WTC11 (cell line): ENCODE measurements around the gene PTPRT. TPM values are rescaled to one million over a fixed set of nuclear protein-coding genes. Genes with fewer than 3 reads are reported as not detected.

ENCODE experiments used
- ATAC-seq: fragments of 200-7000 bp; cut with Tn5 transposase; 2 replicates; pipeline ENCODE4 v1.10.0; 2021; ENCODE audit warnings: mild to moderate bottlenecking, moderate library complexity
- CTCF ChIA-PET: fragments of 300-600 bp; sonication (Branson Sonifier 250); formaldehyde crosslinking; loops from one replicate; lab custom pipeline; 2021; ENCODE audit warnings: antibody characterized with exemption; lab: Charles Lee
- POLR2A ChIA-PET: fragments of 350-600 bp; sonication (Branson Sonifier 250); formaldehyde crosslinking; loops from one replicate; lab custom pipeline; 2021; ENCODE audit warnings: antibody characterized with exemption; lab: Charles Lee
- DNase-seq: peaks from one replicate; pipeline ENCODE4 v3.0.0; 2021; ENCODE audit warnings: low spot score
- H3K27ac Mint-ChIP-seq: 2 replicates; pipeline ENCODE4 v1.8.0; 2021; ENCODE audit warnings: mixed read lengths
- H3K27me3 Mint-ChIP-seq: 2 replicates; pipeline ENCODE4 v1.8.0; 2021; ENCODE audit warnings: low read depth, mild to moderate bottlenecking, moderate library complexity, mixed read lengths
- H3K36me3 Mint-ChIP-seq: 2 replicates; pipeline ENCODE4 v1.8.0; 2021; ENCODE audit warnings: mixed read lengths
- H3K4me1 Mint-ChIP-seq: 2 replicates; pipeline ENCODE4 v1.8.0; 2022; ENCODE audit warnings: mixed read lengths
- H3K4me3 Mint-ChIP-seq: 2 replicates; pipeline ENCODE4 v1.8.0; 2021; ENCODE audit warnings: mild to moderate bottlenecking, moderate library complexity, mixed read lengths
- H3K9me3 Mint-ChIP-seq: 2 replicates; pipeline ENCODE4 v1.8.0; 2021; ENCODE audit warnings: mixed read lengths
- ETV6 ChIP-seq: sonication (generic); formaldehyde crosslinking; IDR thresholded peaks from 2 replicates; pipeline ENCODE4 v1.8.1; 2022; ENCODE audit warnings: mild to moderate bottlenecking, missing genetic modification reagents
- FOXK1 ChIP-seq: sonication (generic); formaldehyde crosslinking; IDR thresholded peaks from 2 replicates; pipeline ENCODE4 v1.8.0; 2022; ENCODE audit warnings: mild to moderate bottlenecking, moderate library complexity, missing genetic modification reagents
- FOXP4 ChIP-seq: sonication (generic); formaldehyde crosslinking; IDR thresholded peaks from 2 replicates; pipeline ENCODE4 v1.8.0; 2022; ENCODE audit warnings: mild to moderate bottlenecking, missing genetic modification reagents
- HMGA2 ChIP-seq: fragments of 250-450 bp; sonication (Bioruptor Pico); IDR thresholded peaks from 2 replicates; pipeline ENCODE4 v1.4.0; 2021; ENCODE audit warnings: mild to moderate bottlenecking, moderate library complexity
- MYBL2 ChIP-seq: sonication (generic); formaldehyde crosslinking; IDR thresholded peaks from 2 replicates; pipeline ENCODE4 v1.8.1; 2023; ENCODE audit warnings: mild to moderate bottlenecking, moderate library complexity, missing genetic modification reagents
- NFATC4 ChIP-seq: fragments of 250-450 bp; sonication (Bioruptor Pico); IDR thresholded peaks from 2 replicates; pipeline ENCODE4 v1.9.0; 2021; ENCODE audit warnings: mild to moderate bottlenecking
- NFYB ChIP-seq: sonication (generic); formaldehyde crosslinking; conservative IDR thresholded peaks from 2 replicates; pipeline ENCODE4 v1.8.0; 2022; ENCODE audit warnings: low read depth, missing genetic modification reagents
- PRRX2 ChIP-seq: fragments of 250-450 bp; sonication (Bioruptor Pico); IDR thresholded peaks from 2 replicates; pipeline ENCODE4 v1.8.0; 2021; ENCODE audit warnings: mild to moderate bottlenecking
- SMAD4 ChIP-seq: sonication (generic); formaldehyde crosslinking; IDR thresholded peaks from 2 replicates; pipeline ENCODE4 v1.8.0; 2022; ENCODE audit warnings: mild to moderate bottlenecking, missing genetic modification reagents
- TEAD4 ChIP-seq: sonication (generic); formaldehyde crosslinking; IDR thresholded peaks from 2 replicates; pipeline ENCODE4 v1.8.0; 2022; ENCODE audit warnings: mild to moderate bottlenecking, missing genetic modification reagents
- ZNF263 ChIP-seq: sonication (generic); formaldehyde crosslinking; IDR thresholded peaks from 2 replicates; pipeline ENCODE4 v1.8.1; 2022; ENCODE audit warnings: low read depth, mild to moderate bottlenecking, moderate library complexity, missing genetic modification reagents
- ZNF317 ChIP-seq: sonication (generic); formaldehyde crosslinking; IDR thresholded peaks from 2 replicates; pipeline ENCODE4 v1.8.1; 2023; ENCODE audit warnings: low read depth, mild to moderate bottlenecking, moderate library complexity, missing genetic modification reagents, borderline replicate concordance
- ZNF396 ChIP-seq: fragments of 250-450 bp; sonication (Bioruptor Pico); IDR thresholded peaks from 2 replicates; pipeline ENCODE4 v1.8.0; 2021; ENCODE audit warnings: mild to moderate bottlenecking, moderate library complexity, borderline replicate concordance
- total RNA-seq: library from RNA; stranded (reverse); gene quantifications from 3 replicates; pipeline ENCODE4 v1.2.3, GENCODE V29; 2021
- TF ChIP-seq, protein P1 (sequence below): sonication (generic); formaldehyde crosslinking; conservative IDR thresholded peaks from 2 replicates; pipeline ENCODE4 v1.8.1; 2022; ENCODE audit warnings: mild to moderate bottlenecking, missing genetic modification reagents
- TF ChIP-seq, protein P2 (sequence below): sonication (generic); formaldehyde crosslinking; IDR thresholded peaks from 2 replicates; pipeline ENCODE4 v1.8.0; 2023; ENCODE audit warnings: missing genetic modification reagents, mild to moderate bottlenecking, borderline replicate concordance
- TF ChIP-seq, protein P3 (sequence below): sonication (generic); formaldehyde crosslinking; IDR thresholded peaks from 2 replicates; pipeline ENCODE4 v1.8.1; 2022; ENCODE audit warnings: mild to moderate bottlenecking, moderate library complexity, missing genetic modification reagents
- TF ChIP-seq, protein P4 (sequence below): sonication (generic); formaldehyde crosslinking; IDR thresholded peaks from 2 replicates; pipeline ENCODE4 v1.8.1; 2023; ENCODE audit warnings: mild to moderate bottlenecking, missing genetic modification reagents
- TF ChIP-seq, protein P5 (sequence below): fragments of 250-450 bp; sonication (Bioruptor Pico); IDR thresholded peaks from 2 replicates; pipeline ENCODE4 v1.8.0; 2021; ENCODE audit warnings: mild to moderate bottlenecking
- TF ChIP-seq, protein P6 (sequence below): sonication (generic); formaldehyde crosslinking; IDR thresholded peaks from 2 replicates; pipeline ENCODE4 v1.8.1; 2022; ENCODE audit warnings: missing genetic modification reagents, borderline replicate concordance

Gene PTPRT
- total RNA-seq, 1 experiment from 2014 or later: 1.1 TPM

DNA sequence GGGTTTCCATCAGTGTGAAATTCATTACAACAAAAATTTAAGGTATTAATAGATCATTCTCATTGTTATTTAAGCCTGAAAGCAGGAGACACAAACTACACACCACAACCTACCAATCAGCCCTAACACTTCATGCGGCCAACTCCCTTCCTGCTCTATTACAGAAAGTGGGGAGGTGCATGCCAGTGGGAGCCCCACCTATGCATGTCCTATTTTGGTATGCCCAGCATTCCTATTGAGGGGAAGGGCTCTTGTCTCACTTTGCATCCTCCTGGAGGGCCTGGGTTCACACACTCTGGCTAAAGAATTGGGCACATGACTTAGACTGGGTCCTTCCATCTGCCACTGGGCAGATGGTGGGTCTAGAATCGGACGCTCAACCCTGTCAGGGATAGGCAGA, 450.0 kb downstream of the PTPRT start (continued):
- TF ChIP-seq HMGA2 (CRISPR knock-in tag) (no peak), TEAD4 (CRISPR knock-in tag) (no peak), FOXK1 (CRISPR knock-in tag) (no peak)
- TF ChIP-seq, protein P1, sequence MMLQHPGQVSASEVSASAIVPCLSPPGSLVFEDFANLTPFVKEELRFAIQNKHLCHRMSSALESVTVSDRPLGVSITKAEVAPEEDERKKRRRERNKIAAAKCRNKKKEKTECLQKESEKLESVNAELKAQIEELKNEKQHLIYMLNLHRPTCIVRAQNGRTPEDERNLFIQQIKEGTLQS (CRISPR knock-in tag): no peak
- TF ChIP-seq, all 79 proteins: peak for 0

DNA sequence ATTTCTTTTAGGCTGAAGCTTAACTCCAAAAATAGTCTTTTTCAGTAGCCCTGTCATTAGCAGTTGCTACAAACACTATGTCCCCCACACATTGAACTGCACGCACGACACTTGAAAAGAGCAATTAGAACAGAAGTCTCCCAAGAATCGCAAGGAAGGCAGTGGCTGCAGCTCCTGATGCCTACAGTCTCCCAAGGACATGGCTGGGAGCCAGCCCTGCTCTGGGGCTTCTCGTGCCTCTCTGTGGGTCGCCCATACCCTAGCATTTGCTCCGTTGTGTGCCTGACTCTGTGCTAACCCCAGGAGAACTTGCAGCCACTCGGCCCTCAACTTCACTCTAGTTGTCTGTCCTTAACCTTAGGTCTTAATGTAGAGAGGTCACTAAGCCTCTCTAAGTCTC, 454.2 kb downstream of the PTPRT start:
- Mint-ChIP-seq H3K36me3 (no peaks in the 10 kb centered on the region), H3K27me3 (peaks cover 3% of the 10 kb centered on the region; the same call in 1 of the 2 replicates), H3K9me3 (peaks cover 12% of the 10 kb centered on the region; the same call in 1 of the 2 replicates), H3K4me3 (no peak overlapping the region), H3K4me1 (no peaks in the 10 kb centered on the region), H3K27ac (no peak overlapping the region)
- TF ChIP-seq ZNF396 (CRISPR knock-in tag): no peak
- no peak for TF ChIP-seq FOXP4 (CRISPR knock-in tag)
- TF ChIP-seq, protein P2, sequence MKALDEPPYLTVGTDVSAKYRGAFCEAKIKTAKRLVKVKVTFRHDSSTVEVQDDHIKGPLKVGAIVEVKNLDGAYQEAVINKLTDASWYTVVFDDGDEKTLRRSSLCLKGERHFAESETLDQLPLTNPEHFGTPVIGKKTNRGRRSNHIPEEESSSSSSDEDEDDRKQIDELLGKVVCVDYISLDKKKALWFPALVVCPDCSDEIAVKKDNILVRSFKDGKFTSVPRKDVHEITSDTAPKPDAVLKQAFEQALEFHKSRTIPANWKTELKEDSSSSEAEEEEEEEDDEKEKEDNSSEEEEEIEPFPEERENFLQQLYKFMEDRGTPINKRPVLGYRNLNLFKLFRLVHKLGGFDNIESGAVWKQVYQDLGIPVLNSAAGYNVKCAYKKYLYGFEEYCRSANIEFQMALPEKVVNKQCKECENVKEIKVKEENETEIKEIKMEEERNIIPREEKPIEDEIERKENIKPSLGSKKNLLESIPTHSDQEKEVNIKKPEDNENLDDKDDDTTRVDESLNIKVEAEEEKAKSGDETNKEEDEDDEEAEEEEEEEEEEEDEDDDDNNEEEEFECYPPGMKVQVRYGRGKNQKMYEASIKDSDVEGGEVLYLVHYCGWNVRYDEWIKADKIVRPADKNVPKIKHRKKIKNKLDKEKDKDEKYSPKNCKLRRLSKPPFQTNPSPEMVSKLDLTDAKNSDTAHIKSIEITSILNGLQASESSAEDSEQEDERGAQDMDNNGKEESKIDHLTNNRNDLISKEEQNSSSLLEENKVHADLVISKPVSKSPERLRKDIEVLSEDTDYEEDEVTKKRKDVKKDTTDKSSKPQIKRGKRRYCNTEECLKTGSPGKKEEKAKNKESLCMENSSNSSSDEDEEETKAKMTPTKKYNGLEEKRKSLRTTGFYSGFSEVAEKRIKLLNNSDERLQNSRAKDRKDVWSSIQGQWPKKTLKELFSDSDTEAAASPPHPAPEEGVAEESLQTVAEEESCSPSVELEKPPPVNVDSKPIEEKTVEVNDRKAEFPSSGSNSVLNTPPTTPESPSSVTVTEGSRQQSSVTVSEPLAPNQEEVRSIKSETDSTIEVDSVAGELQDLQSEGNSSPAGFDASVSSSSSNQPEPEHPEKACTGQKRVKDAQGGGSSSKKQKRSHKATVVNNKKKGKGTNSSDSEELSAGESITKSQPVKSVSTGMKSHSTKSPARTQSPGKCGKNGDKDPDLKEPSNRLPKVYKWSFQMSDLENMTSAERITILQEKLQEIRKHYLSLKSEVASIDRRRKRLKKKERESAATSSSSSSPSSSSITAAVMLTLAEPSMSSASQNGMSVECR (CRISPR knock-in tag): no peak
- TF ChIP-seq, protein P3, sequence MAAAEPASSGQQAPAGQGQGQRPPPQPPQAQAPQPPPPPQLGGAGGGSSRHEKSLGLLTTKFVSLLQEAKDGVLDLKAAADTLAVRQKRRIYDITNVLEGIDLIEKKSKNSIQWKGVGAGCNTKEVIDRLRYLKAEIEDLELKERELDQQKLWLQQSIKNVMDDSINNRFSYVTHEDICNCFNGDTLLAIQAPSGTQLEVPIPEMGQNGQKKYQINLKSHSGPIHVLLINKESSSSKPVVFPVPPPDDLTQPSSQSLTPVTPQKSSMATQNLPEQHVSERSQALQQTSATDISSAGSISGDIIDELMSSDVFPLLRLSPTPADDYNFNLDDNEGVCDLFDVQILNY: no peak
- no peak for TF ChIP-seq NFYB (CRISPR knock-in tag)
- ChIA-PET CTCF (no interaction called here), POLR2A (no interaction called here)
- no peak for ATAC-seq
- no peak for DNase-seq

GRCh38 chr20:42734660-42735368, 454.9 kb downstream of the PTPRT start:
- no peak overlapping the region for H3K4me3 Mint-ChIP-seq
- no peaks in the 10 kb centered on the region for H3K36me3 Mint-ChIP-seq
- no peak overlapping the region for H3K27ac Mint-ChIP-seq
- no peak for DNase-seq
- CTCF ChIA-PET: no interaction called here
- peaks cover 12% of the 10 kb centered on the region; the same call in 1 of the 2 replicates for H3K9me3 Mint-ChIP-seq
- ATAC-seq: no peak
- POLR2A ChIA-PET: no interaction called here
- peaks cover 3% of the 10 kb centered on the region; the same call in 1 of the 2 replicates for H3K27me3 Mint-ChIP-seq
- no peaks in the 10 kb centered on the region for H3K4me1 Mint-ChIP-seq
- TF ChIP-seq, protein P4, sequence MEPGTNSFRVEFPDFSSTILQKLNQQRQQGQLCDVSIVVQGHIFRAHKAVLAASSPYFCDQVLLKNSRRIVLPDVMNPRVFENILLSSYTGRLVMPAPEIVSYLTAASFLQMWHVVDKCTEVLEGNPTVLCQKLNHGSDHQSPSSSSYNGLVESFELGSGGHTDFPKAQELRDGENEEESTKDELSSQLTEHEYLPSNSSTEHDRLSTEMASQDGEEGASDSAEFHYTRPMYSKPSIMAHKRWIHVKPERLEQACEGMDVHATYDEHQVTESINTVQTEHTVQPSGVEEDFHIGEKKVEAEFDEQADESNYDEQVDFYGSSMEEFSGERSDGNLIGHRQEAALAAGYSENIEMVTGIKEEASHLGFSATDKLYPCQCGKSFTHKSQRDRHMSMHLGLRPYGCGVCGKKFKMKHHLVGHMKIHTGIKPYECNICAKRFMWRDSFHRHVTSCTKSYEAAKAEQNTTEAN (CRISPR knock-in tag): no peak
- TF ChIP-seq ETV6 (CRISPR knock-in tag): no peak
- no peak for TF ChIP-seq NFATC4 (CRISPR knock-in tag)
- TF ChIP-seq SMAD4 (CRISPR knock-in tag): no peak
- TF ChIP-seq, protein P5, sequence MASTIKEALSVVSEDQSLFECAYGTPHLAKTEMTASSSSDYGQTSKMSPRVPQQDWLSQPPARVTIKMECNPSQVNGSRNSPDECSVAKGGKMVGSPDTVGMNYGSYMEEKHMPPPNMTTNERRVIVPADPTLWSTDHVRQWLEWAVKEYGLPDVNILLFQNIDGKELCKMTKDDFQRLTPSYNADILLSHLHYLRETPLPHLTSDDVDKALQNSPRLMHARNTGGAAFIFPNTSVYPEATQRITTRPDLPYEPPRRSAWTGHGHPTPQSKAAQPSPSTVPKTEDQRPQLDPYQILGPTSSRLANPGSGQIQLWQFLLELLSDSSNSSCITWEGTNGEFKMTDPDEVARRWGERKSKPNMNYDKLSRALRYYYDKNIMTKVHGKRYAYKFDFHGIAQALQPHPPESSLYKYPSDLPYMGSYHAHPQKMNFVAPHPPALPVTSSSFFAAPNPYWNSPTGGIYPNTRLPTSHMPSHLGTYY (CRISPR knock-in tag): no peak
- TF ChIP-seq ZNF317: no peak
- no peak for TF ChIP-seq MYBL2 (CRISPR knock-in tag)
- no peak for TF ChIP-seq ZNF263
- TF ChIP-seq, protein P6, sequence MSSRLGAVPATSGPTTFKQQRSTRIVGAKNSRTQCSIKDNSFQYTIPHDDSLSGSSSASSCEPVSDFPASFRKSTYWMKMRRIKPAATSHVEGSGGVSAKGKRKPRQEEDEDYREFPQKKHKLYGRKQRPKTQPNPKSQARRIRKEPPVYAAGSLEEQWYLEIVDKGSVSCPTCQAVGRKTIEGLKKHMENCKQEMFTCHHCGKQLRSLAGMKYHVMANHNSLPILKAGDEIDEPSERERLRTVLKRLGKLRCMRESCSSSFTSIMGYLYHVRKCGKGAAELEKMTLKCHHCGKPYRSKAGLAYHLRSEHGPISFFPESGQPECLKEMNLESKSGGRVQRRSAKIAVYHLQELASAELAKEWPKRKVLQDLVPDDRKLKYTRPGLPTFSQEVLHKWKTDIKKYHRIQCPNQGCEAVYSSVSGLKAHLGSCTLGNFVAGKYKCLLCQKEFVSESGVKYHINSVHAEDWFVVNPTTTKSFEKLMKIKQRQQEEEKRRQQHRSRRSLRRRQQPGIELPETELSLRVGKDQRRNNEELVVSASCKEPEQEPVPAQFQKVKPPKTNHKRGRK (CRISPR knock-in tag): no peak
- no peak for TF ChIP-seq PRRX2
